ENCODE results near the gene CIB1. TPM values are rescaled to one million over a fixed set of nuclear protein-coding genes. Genes with fewer than 3 reads are reported as not detected.
"Not testable (repeated sequence)": the region's sequence is repeated elsewhere in the genome, so short reads cannot be mapped to it uniquely, and the experiment has no call there.

CIB1 gene
- 10 to 100 TPM; 15.5 to 43.4 (median 30.7) TPM for total RNA-seq

DNA sequence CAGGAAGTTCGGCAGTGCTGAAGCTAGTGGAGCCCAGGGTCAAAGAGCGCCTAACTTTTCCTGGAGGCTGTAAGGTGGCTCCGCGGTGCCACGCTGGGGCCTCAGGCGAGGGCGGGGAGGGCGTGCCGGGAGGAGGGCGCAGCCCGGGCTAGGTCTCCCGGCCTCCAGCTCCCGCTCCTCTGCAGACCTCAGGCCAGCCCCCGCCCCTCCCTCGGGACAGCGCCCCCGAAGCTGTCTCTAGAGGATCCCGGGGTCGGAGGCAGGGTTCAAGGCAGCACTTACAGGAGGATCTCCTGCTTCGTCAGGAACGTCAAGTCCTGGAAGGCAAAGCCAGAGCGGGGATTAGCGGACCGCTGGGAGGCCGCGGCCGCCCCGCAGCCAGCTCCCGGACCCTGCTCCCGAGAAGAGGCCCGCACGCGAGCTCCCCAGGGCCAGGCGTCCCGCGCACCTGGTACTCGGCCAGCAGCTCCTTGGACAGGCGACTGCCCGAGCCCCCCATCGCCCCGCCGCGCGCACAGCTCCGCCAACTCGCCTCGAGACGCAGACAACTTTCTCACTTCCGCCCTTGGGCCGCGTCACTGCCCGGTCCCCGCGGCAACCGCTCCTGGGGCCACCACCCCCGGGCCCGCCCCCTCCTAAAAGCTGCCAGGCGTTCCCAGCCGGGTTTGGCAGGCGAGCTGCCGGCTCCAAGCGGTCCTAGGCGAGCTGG, at the start of gene CIB1:
CIB1 (minus strand) TSS at position 555 of the 709 bp plus-strand sequence; CDS start at position 499, 56 bp downstream.
- H3K4me1 ChIP-seq: peaks cover 32 to 44% of the 10 kb centered on the region in 2 donors
- peak within 1 kb of the TSS; percentile 86 to 96 (median 94) for H3K27ac ChIP-seq
- ATAC-seq (peak; percentile 82 to 89), DNase-seq (peak; percentile 96 to 97)
- peak in 4 of 5 experiments; percentile 12 to 53 (median 48) for TF ChIP-seq CTCF (IDR thresholded peaks at IDR 0.05 in 4 of 5, conservative IDR thresholded peaks at IDR 0.05 in 1 of 5)
- TF ChIP-seq POLR2A (IDR thresholded peaks at IDR 0.05): peak; percentile 77 to 80
- peaks cover 0 to 30% of the 10 kb centered on the region in 2 donors for H3K36me3 ChIP-seq
- in situ Hi-C loops (cut with MboI; ENCODE audit: low sequenced_read_pairs in 4 of 4) (no loop called here), intact Hi-C loops (cut with DNase I; ENCODE audit: low total_unique reads) (loop anchor here (1.0 to 2.0 kb wide), 2 partner anchors 32 to 59 kb away; partner anchors contain the start of gene NGRN)
- peak within 1 kb of the TSS; percentile 84 to 99 (median 94) for H3K4me3 ChIP-seq
- no peaks in the 10 kb centered on the region for H3K27me3 ChIP-seq
- no peaks in the 10 kb centered on the region for H3K9me3 ChIP-seq

- H3K4me3 ChIP-seq; H3K9me3 ChIP-seq; H3K4me1 ChIP-seq; ATAC-seq; intact Hi-C loops (cut with DNase I; ENCODE audit: low total_unique reads); H3K27ac ChIP-seq; in situ Hi-C loops (cut with MboI; ENCODE audit: low sequenced_read_pairs in 4 of 4); DNase-seq; H3K36me3 ChIP-seq; H3K27me3 ChIP-seq: not testable (repeated sequence)
Measured at GRCh38 chr15:90281637-90282036, 47.9 kb upstream of the CIB1 start.

DNA sequence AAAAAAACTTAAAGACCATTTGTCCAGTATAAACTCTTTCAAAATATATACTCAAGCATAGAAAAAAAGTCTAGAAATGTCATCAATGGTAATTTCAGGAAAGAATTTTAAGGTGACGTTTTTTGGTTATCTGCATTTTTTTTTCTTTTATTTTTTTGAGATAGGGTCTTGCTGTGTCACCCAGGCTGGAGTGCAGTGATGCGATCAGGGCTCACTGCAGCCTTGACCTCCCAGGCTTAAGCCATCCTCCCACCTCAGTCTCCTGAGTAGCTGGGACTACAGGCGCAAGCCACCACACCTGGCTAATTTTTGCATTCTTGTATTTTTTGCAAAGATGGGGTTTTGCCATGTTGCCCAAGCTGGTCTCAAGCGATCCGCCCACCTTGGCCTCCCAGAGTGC, 47.0 kb upstream of the CIB1 start:
- H3K4me3 ChIP-seq; H3K27ac ChIP-seq; H3K27me3 ChIP-seq; DNase-seq; H3K4me1 ChIP-seq; in situ Hi-C loops (cut with MboI; ENCODE audit: low sequenced_read_pairs in 4 of 4); ATAC-seq; H3K9me3 ChIP-seq; intact Hi-C loops (cut with DNase I; ENCODE audit: low total_unique reads); H3K36me3 ChIP-seq: not testable (repeated sequence)

DNA sequence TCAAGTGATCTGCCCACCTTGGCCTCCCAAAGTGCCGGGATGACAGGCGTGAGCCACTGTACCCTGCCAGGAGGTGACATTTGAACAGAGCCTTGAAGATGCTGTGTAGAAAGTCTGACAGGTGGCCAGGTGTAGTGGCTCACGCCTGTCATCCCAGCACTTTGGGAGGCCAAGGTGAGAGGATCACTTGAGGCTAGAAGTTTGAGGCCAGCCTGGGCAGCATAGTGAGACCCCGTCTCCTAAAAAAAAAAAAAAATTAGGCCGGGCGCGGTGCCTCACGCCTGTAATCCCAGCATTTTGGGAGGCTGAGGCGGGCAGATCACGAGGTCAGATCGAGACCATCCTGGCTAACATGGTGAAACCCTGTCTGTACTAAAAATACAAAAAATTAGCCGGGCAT, 44.7 kb upstream of the CIB1 start:
- H3K4me1 ChIP-seq; ATAC-seq; in situ Hi-C loops (cut with MboI; ENCODE audit: low sequenced_read_pairs in 4 of 4); intact Hi-C loops (cut with DNase I; ENCODE audit: low total_unique reads); H3K27me3 ChIP-seq; H3K27ac ChIP-seq; H3K9me3 ChIP-seq; H3K4me3 ChIP-seq; DNase-seq: not testable (repeated sequence)
- H3K36me3 ChIP-seq: peaks cover 0 to 10% of the 10 kb centered on the region in 2 donors

- TF ChIP-seq CTCF (IDR thresholded peaks at IDR 0.05 in 4 of 5, conservative IDR thresholded peaks at IDR 0.05 in 1 of 5) (no peak), POLR2A (IDR thresholded peaks at IDR 0.05) (no peak)
- Histone ChIP-seq H3K27me3 (no peaks in the 10 kb centered on the region), H3K36me3 (peaks cover 0 to 51% of the 10 kb centered on the region in 2 donors), H3K4me1 (peaks cover 54 to 61% of the 10 kb centered on the region in 2 donors), H3K27ac (peak overlapping the region; percentile 89 to 97 (median 92)), H3K4me3 (no peak overlapping the region), H3K9me3 (no peaks in the 10 kb centered on the region)
- ATAC-seq (peak; percentile 8 to 19), DNase-seq (peak in 1 of 2 donors; percentile 36)
- in situ Hi-C loops (cut with MboI; ENCODE audit: low sequenced_read_pairs in 4 of 4): no loop called here
- intact Hi-C loops (cut with DNase I; ENCODE audit: low total_unique reads): no loop called here
Measured at GRCh38 chr15:90271459-90272166, 37.9 kb upstream of the CIB1 start.

DNA sequence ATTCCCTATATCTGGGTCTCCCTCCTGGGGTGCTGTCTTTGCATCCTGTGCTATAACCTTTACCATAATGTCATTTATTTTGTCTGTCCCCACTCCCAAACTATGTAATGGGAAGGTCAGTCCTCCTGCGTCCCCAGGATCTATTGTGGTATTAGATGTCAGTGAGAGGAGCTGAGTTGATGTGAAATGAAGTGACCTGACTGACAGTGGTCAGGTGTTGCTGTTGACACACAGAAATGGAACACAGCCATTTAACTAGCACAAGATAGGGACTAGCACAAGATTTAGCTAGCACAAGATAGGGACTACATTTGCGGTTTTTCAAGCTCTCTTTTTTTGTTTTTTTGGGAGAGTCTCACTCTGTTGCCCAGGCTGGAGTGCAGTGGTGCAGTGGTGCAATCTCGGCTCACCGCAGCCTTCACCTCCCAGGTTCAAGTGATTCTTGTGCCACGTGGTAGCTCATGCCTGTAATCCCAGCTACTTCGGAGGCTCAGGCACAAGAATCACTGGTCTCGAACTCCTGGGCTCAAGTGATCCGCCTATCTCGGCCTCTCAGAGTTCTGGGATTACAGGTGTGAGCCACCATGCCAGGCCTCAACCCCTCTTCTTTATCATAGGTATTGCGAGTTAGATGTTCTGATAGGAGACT, 36.9 kb upstream of the CIB1 start:
- H3K4me3 ChIP-seq: peak overlapping the region in 2 of 4 donors; percentile 4 to 5
- peaks cover 0 to 51% of the 10 kb centered on the region in 2 donors for H3K36me3 ChIP-seq
- in situ Hi-C loops (cut with MboI; ENCODE audit: low sequenced_read_pairs in 4 of 4) (no loop called here), intact Hi-C loops (cut with DNase I; ENCODE audit: low total_unique reads) (no loop called here)
- no peaks in the 10 kb centered on the region for H3K9me3 ChIP-seq
- no peaks in the 10 kb centered on the region for H3K27me3 ChIP-seq
- peak; percentile 61 to 75 for DNase-seq
- peak overlapping the region; percentile 89 to 97 (median 92) for H3K27ac ChIP-seq
- peaks cover 56 to 63% of the 10 kb centered on the region in 2 donors for H3K4me1 ChIP-seq
- peak; percentile 89 to 91 for ATAC-seq
- TF ChIP-seq CTCF (IDR thresholded peaks at IDR 0.05 in 4 of 5, conservative IDR thresholded peaks at IDR 0.05 in 1 of 5) (no peak), POLR2A (IDR thresholded peaks at IDR 0.05) (peak in 1 of 2 donors; percentile 49)

Data from gastrocnemius medialis (tissue), 4 donors.